Kidney (tissue), 14 donors: ENCODE measurements around the gene PTPRM. TPM values are rescaled to one million over a fixed set of nuclear protein-coding genes. Genes with fewer than 3 reads are reported as not detected.

ENCODE experiments used
- DNase-seq, 5 donors: peaks; one replicate each; pipeline ENCODE4 v3.0.0-alpha.2; 2013 to 2020
- FAIRE-seq: peaks from 2 replicates; lab custom pipeline; 2012; peaks lifted over from hg19 to GRCh38; lab: Jason Lieb, UNC
- H3K27ac ChIP-seq, 2 donors: one replicate each; pipeline ENCODE4 v1.7.0; 2013; ENCODE audit warnings: low read depth in 2 of 2, low read length in 2 of 2, inconsistent platforms in 1 of 2
- H3K27me3 ChIP-seq: one replicate; pipeline ENCODE4 v1.7.1; 2013; ENCODE audit warnings: low read length, inconsistent platforms; ENCODE audit not compliant: control insufficient read depth, insufficient read depth
- H3K36me3 ChIP-seq, 3 donors: one replicate each; pipeline versions ENCODE4 v1.7.0 to v1.7.1; 2013; ENCODE audit warnings: low read length in 3 of 3, control low read depth in 1 of 3, inconsistent platforms in 1 of 3; ENCODE audit not compliant: insufficient read depth in 3 of 3, control insufficient read depth in 2 of 3
- H3K4me1 ChIP-seq, 3 donors: one replicate each; pipeline versions ENCODE4 v1.7.0 to v1.7.1; 2013; ENCODE audit warnings: low read length in 3 of 3, inconsistent platforms in 1 of 3, low read depth in 1 of 3; ENCODE audit not compliant: control insufficient read depth in 2 of 3, insufficient read depth in 2 of 3
- H3K4me3 ChIP-seq, 3 donors: one replicate each; pipeline versions ENCODE4 v1.7.0 to v1.8.1; 2013; ENCODE audit warnings: low read length in 3 of 3, control low read depth in 1 of 3, inconsistent platforms in 1 of 3
- H3K9ac ChIP-seq, 3 donors: one replicate each; pipeline versions ENCODE4 v1.7.0 to v1.7.1; 2013; ENCODE audit warnings: low read length in 3 of 3, control low read depth in 1 of 3, inconsistent platforms in 1 of 3
- H3K9me3 ChIP-seq, 3 donors: one replicate each; pipeline versions ENCODE4 v1.7.0 to v1.7.1; 2013; ENCODE audit warnings: low read length in 3 of 3, control low read depth in 1 of 3, inconsistent platforms in 1 of 3; ENCODE audit not compliant: control insufficient read depth in 2 of 3, insufficient read depth in 1 of 3
- intact Hi-C: fragments of 100-400 bp; cut with DNase I; formaldehyde crosslinking; loops from one replicate; pipeline ENCODE4 v1.11.1; 2022
- polyA plus RNA-seq: library from polyadenylated mRNA; stranded (reverse); fragments of 350-450 nt; fragmentation: Illumina TruSeq; extraction: RNeasy Lipid Tissue Mini Kit (QIAGEN cat#74804); gene quantifications from one replicate; pipeline ENCODE4 v1.2.3, GENCODE V29; 2014; ENCODE audit warnings: low read depth, low replicate concordance; ENCODE audit not compliant: insufficient read depth
- total RNA-seq: library from RNA; stranded (reverse); fragmentation: NEBNext Ultra II Directional; extraction: Animal tissue kit (Norgen Biotek cat#: 25700); gene quantifications from one replicate; pipeline ENCODE4 v1.2.1, GENCODE V29; 2021
- TF ChIP-seq, protein P1 (sequence below): IDR thresholded peaks from 3 replicates; pipeline ENCODE4 v1.5.1; 2012; ENCODE audit warnings: mild to moderate bottlenecking, moderate library complexity, borderline replicate concordance; ENCODE audit not compliant: insufficient read depth; ENCODE audit errors: extremely low read depth
- donor health status: control.
- donor health status: control.
- donor health status: control.
- donor health status: control.
- donor health status: control.
- donor health status: DM: yes; HTN: yes; CAD: no.
- donor health status: Normal renal cell carcinoma (clear cell type).

PTPRM gene
- total and polyA plus RNA-seq, 2 donors from 2014 or later: 52.4 to 98.9 TPM

- H3K9me3 ChIP-seq: no peaks in the 10 kb centered on the region
- intact Hi-C loops: no loop called here
- TF ChIP-seq, protein P1, sequence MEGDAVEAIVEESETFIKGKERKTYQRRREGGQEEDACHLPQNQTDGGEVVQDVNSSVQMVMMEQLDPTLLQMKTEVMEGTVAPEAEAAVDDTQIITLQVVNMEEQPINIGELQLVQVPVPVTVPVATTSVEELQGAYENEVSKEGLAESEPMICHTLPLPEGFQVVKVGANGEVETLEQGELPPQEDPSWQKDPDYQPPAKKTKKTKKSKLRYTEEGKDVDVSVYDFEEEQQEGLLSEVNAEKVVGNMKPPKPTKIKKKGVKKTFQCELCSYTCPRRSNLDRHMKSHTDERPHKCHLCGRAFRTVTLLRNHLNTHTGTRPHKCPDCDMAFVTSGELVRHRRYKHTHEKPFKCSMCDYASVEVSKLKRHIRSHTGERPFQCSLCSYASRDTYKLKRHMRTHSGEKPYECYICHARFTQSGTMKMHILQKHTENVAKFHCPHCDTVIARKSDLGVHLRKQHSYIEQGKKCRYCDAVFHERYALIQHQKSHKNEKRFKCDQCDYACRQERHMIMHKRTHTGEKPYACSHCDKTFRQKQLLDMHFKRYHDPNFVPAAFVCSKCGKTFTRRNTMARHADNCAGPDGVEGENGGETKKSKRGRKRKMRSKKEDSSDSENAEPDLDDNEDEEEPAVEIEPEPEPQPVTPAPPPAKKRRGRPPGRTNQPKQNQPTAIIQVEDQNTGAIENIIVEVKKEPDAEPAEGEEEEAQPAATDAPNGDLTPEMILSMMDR: no peak
- H3K4me3 ChIP-seq: no peak overlapping the region
- H3K27me3 ChIP-seq: no peaks in the 10 kb centered on the region
- peaks cover 0 to 4% (median 0%) of the 10 kb centered on the region in 3 donors for H3K4me1 ChIP-seq
- no peak overlapping the region for H3K27ac ChIP-seq
- DNase-seq (no peak), FAIRE-seq (no peak)
- no peak overlapping the region for H3K9ac ChIP-seq
- H3K36me3 ChIP-seq: no peaks in the 10 kb centered on the region
Observed at GRCh38 chr18:8045160-8045883, 478.2 kb downstream of the PTPRM start.

- no peak for FAIRE-seq
- Histone ChIP-seq H3K9ac (no peak overlapping the region), H3K9me3 (no peaks in the 10 kb centered on the region), H3K27ac (no peak overlapping the region), H3K4me1 (peaks cover 0 to under 1% (median 0%) of the 10 kb centered on the region in 3 donors), H3K27me3 (no peaks in the 10 kb centered on the region), H3K36me3 (no peaks in the 10 kb centered on the region), H3K4me3 (no peak overlapping the region)
- TF ChIP-seq, protein P1: no peak
- intact Hi-C loops: no loop called here
- DNase-seq: no peak
Observed at GRCh38 chr18:8045884-8046281, 478.8 kb downstream of the PTPRM start.

DNA sequence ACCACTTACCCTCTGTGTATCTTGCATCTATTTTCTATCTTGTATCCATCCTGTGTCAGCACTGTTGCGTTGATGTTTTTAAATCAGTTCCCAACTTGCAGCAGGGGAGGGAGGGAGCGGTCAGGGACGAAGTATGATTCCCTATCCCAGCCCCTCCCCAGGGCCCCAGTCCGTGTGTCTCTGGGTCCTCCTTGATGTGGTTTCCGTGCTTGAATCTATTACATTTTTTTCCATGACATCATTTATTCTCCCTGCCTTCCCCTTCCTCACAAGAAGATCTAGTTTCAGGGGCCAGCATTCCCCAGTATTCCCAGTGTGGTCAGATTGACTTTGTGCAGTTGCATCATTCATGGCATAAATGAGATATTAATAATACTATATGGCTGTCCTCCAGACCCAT, 479.3 kb downstream of the PTPRM start:
- no peak overlapping the region for H3K27ac ChIP-seq
- TF ChIP-seq, protein P1: no peak
- no peaks in the 10 kb centered on the region for H3K27me3 ChIP-seq
- intact Hi-C loops: no loop called here
- H3K9ac ChIP-seq: no peak overlapping the region
- DNase-seq (no peak), FAIRE-seq (no peak)
- H3K4me1 ChIP-seq: no peaks in the 10 kb centered on the region
- no peaks in the 10 kb centered on the region for H3K9me3 ChIP-seq
- no peak overlapping the region for H3K4me3 ChIP-seq
- H3K36me3 ChIP-seq: no peaks in the 10 kb centered on the region
